Stimulated activated CD4-positive, alpha-beta T cell treated with anti-CD3 and anti-CD28 coated beads, Interleukin-1b, Interleukin-23, amount 100 ng/mL, for 4 hours (primary cell): ENCODE measurements around the gene BAHCC1.

ENCODE experiments used
- DNase-seq, 2 donors: peaks; one replicate each; pipeline ENCODE4 v3.0.0-alpha.2; 2020; ENCODE audit warnings: low read depth in 2 of 2

Gene BAHCC1

GRCh38 chr17:81398176-81398831, 3.0 kb downstream of the BAHCC1 start:
- no peak for DNase-seq

GRCh38 chr17:81398832-81399411, 3.7 kb downstream of the BAHCC1 start:
- no peak for DNase-seq

GRCh38 chr17:81399481-81400153, 4.4 kb downstream of the BAHCC1 start:
- DNase-seq: no peak

- DNase-seq: no peak
These were observed 5.1 kb downstream of the BAHCC1 start for GRCh38 chr17:81400154-81400977.

GRCh38 chr17:81400996-81401722, 5.9 kb downstream of the BAHCC1 start:
- DNase-seq: no peak

GRCh38 chr17:81401723-81402529, 6.7 kb downstream of the BAHCC1 start:
- no peak for DNase-seq

GRCh38 chr17:81402530-81402941, 7.3 kb downstream of the BAHCC1 start:
- DNase-seq: no peak

- no peak for DNase-seq
These were observed 7.8 kb downstream of the BAHCC1 start for GRCh38 chr17:81402981-81403467.

- DNase-seq: no peak
These were observed 8.6 kb downstream of the BAHCC1 start for GRCh38 chr17:81403671-81404534.

GRCh38 chr17:81404558-81405165, 9.4 kb downstream of the BAHCC1 start:
- DNase-seq: no peak

- DNase-seq: no peak
These were observed 10.2 kb downstream of the BAHCC1 start for GRCh38 chr17:81405411-81405872.

- DNase-seq: no peak
These were observed 11.1 kb downstream of the BAHCC1 start for GRCh38 chr17:81406117-81406953.

- DNase-seq: no peak
These were observed 12.8 kb downstream of the BAHCC1 start for GRCh38 chr17:81408049-81408448.

- no peak for DNase-seq
These were observed 14.1 kb downstream of the BAHCC1 start for GRCh38 chr17:81409190-81409935.

GRCh38 chr17:81410852-81411251, 15.6 kb downstream of the BAHCC1 start:
- DNase-seq: no peak

- no peak for DNase-seq
These were observed 16.0 kb downstream of the BAHCC1 start for GRCh38 chr17:81411305-81411704.

GRCh38 chr17:81412490-81413093, 17.3 kb downstream of the BAHCC1 start:
- DNase-seq: peak in 1 of 2 donors; percentile 52
